DOHH2 (cell line): ENCODE measurements around the gene FGF22.

Source experiments
- CTCF ChIP-seq: fragments of 200-600 bp; sonication (generic); IDR thresholded peaks from one replicate; pipeline ENCODE4 v1.5.1; 2014; ENCODE audit warnings: antibody characterized with exemption, mild to moderate bottlenecking, low read depth, low read length; ENCODE audit not compliant: poor library complexity, severe bottlenecking
- EZH2phosphoT487 ChIP-seq: fragments of 200-600 bp; sonication (generic); IDR thresholded peaks from 2 replicates; pipeline ENCODE4 v1.6.1; 2017; ENCODE audit warnings: borderline replicate concordance, mild to moderate bottlenecking, antibody characterized with exemption, low read length, moderate library complexity, mixed read lengths

GRCh38 chr19:590750-591098 lies 49.0 kb upstream of the FGF22 start:
- TF ChIP-seq CTCF (no peak), EZH2phosphoT487 (no peak)
